ENCODE measurements around the gene PFKFB3.

The PFKFB3 gene

DNA sequence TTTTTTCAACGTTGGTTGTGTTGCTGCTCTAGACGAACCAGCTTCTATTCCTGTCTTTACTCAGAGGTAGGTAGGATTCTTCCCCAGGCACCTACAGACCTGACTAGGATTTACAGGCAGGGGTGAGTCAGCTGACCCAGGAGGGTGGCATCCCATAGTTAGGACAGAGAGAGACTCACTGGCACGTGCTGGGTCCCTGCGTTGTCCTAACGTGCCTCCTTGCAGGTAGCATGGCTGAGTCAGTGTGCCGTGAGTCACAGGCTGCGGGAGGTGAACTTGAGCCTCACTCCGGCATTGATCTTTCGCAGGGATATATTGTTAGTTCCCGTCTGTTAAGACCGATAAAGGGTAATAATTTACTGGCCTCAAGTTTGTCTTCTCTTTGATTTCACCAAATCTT is 96.5 kb downstream of the PFKFB3 start:
- H3K4me3 ChIP-seq (ENCODE audit: low read depth, low read length), result no peak overlapping the region
- DNase-seq (ENCODE audit: low read depth), result no peak
- no peak for TF ChIP-seq CTCF (IDR thresholded peaks at IDR 0.05; ENCODE audit: control insufficient read depth, extremely low read depth, insufficient read depth)

DNA sequence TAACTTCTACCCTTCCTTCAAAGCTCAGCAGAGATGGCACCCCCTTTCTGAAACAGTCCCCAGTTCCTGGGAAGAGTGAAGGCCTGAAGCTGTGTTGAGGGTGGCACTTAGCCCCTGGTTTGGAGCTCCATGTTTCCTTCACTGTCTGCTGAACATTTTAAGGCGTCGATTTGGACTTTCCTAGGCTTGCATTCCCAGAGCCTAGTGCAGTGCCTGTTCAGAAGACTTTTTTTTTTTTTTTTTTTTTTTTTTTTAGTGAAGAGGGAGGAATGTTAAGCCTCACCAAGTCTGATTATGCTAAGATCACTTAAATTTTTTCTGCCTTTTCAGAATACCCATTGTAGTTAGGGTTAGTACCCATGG is 97.0 kb downstream of the PFKFB3 start:
- no peak for TF ChIP-seq CTCF (IDR thresholded peaks at IDR 0.05; ENCODE audit: control insufficient read depth, extremely low read depth, insufficient read depth)
- H3K4me3 ChIP-seq (ENCODE audit: low read depth, low read length), result no peak overlapping the region

DNA sequence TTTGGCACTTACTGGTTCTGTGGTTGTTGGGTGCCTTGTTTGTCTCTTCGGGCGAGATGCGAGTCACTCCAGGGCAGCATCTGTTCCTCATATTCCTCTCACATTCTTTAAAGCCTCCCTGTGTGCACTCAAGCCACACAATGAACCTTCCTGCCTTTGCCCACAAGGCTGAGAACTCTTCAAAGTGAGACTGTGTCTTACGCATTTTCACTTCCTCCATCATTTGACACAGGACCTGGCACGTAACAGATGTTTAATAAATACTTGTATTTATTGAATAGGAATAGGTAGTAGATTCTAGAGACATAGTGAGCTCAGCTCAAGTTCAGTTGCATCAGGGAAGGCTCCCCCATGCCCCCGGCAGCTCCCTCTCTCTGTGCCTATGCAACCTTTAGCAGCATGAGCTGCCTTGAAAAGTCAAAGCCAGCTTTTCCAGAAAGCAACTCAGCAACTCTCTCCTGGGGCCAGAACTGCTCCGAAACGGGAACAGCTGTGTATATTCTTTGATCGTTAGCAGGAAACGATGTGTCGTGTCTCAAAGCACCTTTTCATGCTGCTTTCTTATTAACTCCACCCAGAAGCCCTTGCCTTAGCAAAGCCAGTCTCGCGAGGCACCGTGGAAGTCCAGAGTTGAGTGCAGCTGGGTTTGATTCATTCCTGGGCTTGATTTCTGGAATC is 97.5 kb downstream of the PFKFB3 start:
- TF ChIP-seq CTCF (IDR thresholded peaks at IDR 0.05; ENCODE audit: control insufficient read depth, extremely low read depth, insufficient read depth), result no peak
- H3K4me3 ChIP-seq (ENCODE audit: low read depth, low read length), result no peak overlapping the region
- no peak for DNase-seq (ENCODE audit: low read depth)

More for the DNA sequence above, 97.0 kb downstream of the PFKFB3 start:
- no peak for DNase-seq (ENCODE audit: low read depth)

- no peak for DNase-seq (ENCODE audit: low read depth)
- no peak for TF ChIP-seq CTCF (IDR thresholded peaks at IDR 0.05; ENCODE audit: control insufficient read depth, extremely low read depth, insufficient read depth)
- H3K4me3 ChIP-seq (ENCODE audit: low read depth, low read length), result no peak overlapping the region
These were observed 98.2 kb downstream of the PFKFB3 start for GRCh38 chr10:6300784-6301460.

GRCh38 chr10:6301488-6302075 is 98.8 kb downstream of the PFKFB3 start:
- no peak for TF ChIP-seq CTCF (IDR thresholded peaks at IDR 0.05; ENCODE audit: control insufficient read depth, extremely low read depth, insufficient read depth)
- no peak for DNase-seq (ENCODE audit: low read depth)
- no peak overlapping the region for H3K4me3 ChIP-seq (ENCODE audit: low read depth, low read length)

Data from LNCaP clone FGC (cell line).